ENCODE results near the gene TMEM134.

GRCh38 chr11:67455054-67455453 is 14.0 kb downstream of the TMEM134 start, which contains the start of gene CABP4:
- TF ChIP-seq POLR2A (IDR thresholded peaks at IDR 0.05): no peak
- TF ChIP-seq, protein P1, sequence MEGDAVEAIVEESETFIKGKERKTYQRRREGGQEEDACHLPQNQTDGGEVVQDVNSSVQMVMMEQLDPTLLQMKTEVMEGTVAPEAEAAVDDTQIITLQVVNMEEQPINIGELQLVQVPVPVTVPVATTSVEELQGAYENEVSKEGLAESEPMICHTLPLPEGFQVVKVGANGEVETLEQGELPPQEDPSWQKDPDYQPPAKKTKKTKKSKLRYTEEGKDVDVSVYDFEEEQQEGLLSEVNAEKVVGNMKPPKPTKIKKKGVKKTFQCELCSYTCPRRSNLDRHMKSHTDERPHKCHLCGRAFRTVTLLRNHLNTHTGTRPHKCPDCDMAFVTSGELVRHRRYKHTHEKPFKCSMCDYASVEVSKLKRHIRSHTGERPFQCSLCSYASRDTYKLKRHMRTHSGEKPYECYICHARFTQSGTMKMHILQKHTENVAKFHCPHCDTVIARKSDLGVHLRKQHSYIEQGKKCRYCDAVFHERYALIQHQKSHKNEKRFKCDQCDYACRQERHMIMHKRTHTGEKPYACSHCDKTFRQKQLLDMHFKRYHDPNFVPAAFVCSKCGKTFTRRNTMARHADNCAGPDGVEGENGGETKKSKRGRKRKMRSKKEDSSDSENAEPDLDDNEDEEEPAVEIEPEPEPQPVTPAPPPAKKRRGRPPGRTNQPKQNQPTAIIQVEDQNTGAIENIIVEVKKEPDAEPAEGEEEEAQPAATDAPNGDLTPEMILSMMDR (IDR thresholded peaks at IDR 0.05): no peak
